Stomach (tissue), 9 donors: ENCODE results near the gene KSR2. TPM values are rescaled to one million over a fixed set of nuclear protein-coding genes. Genes with fewer than 3 reads are reported as not detected.

ENCODE experiments used
- DNase-seq, 2 donors: peaks; one replicate each; pipeline versions ENCODE4 v3.0.0 to v3.0.0-alpha.2; 2013 to 2019
- H3K27ac ChIP-seq, 5 donors: fragments of 200-600 bp in 4 of 5; sonication (generic) in 4 of 5; one replicate each; pipeline ENCODE4 v1.5.1; 2013 to 2019; ENCODE audit warnings: mild to moderate bottlenecking in 1 of 5, moderate library complexity in 1 of 5
- H3K27me3 ChIP-seq, 3 donors: fragments of 200-600 bp; sonication (generic); one replicate each; pipeline ENCODE4 v1.5.1; 2017 to 2019; ENCODE audit warnings: mixed run types in 1 of 3
- H3K36me3 ChIP-seq, 4 donors: fragments of 200-600 bp; sonication (generic); 1 replicate in 3 of 4; 2 replicates in 1 of 4; pipeline ENCODE4 v1.5.1; 2016 to 2019
- H3K4me1 ChIP-seq, 4 donors: fragments of 200-600 bp; sonication (generic); one replicate each; pipeline ENCODE4 v1.5.1; 2016 to 2019
- H3K4me3 ChIP-seq, 4 donors: fragments of 200-600 bp; sonication (generic) in 3 of 4; one replicate each; pipeline ENCODE4 v1.5.1; 2016 to 2019; ENCODE audit warnings: mild to moderate bottlenecking in 1 of 4
- H3K9me3 ChIP-seq, 4 donors: fragments of 200-600 bp; sonication (generic); one replicate each; pipeline ENCODE4 v1.5.1; 2016 to 2019
- CTCF ChIP-seq, 7 experiments: fragments of 450-650 bp in 4 of 7; fragments of 200-600 bp in 3 of 7; sonication (generic) in 3 of 7; IDR thresholded peaks; one replicate each; pipeline ENCODE4 v1.5.1; 2016 to 2019; ENCODE audit warnings: antibody characterized with exemption in 7 of 7, control low read depth in 2 of 7, mild to moderate bottlenecking in 1 of 7
- EP300 ChIP-seq: sonication (generic); formaldehyde crosslinking; IDR thresholded peaks from one replicate; pipeline ENCODE4 v1.6.1; 2017; ENCODE audit warnings: antibody characterized with exemption
- POLR2A ChIP-seq, 4 donors: fragments of 450-650 bp; IDR thresholded peaks; one replicate each; pipeline ENCODE4 v1.6.1; 2016; ENCODE audit warnings: antibody characterized with exemption in 4 of 4, control low read depth in 2 of 4, mild to moderate bottlenecking in 1 of 4, moderate library complexity in 1 of 4
- POLR2AphosphoS5 ChIP-seq, 3 donors: sonication (generic); formaldehyde crosslinking; IDR thresholded peaks; one replicate each; pipeline ENCODE4 v1.6.1; 2016; ENCODE audit warnings: antibody characterized with exemption in 3 of 3
- WGBS, 5 donors: extraction: QIAGEN DNeasy Blood & Tissue Kit in 3 of 5; methylation state at CpG; one replicate each; pipeline versions ENCODE4 v1.1.5 to v1.1.7; 2013 to 2018; 5-methylcytosine and 5-hydroxymethylcytosine counted together
- intact Hi-C: fragments of 100-400 bp; cut with DNase I; formaldehyde crosslinking; loops from one replicate; pipeline ENCODE4 v1.15.1; 2023; ENCODE audit warnings: low total_unique reads
- polyA plus RNA-seq, 3 donors: library from polyadenylated mRNA; stranded (reverse); fragments of 200-250 nt; gene quantifications; one replicate each; pipeline ENCODE4 v1.2.3, GENCODE V29; 2013
- total RNA-seq, 5 donors: library from RNA; depleted of rRNA; stranded (reverse); fragments of >200 nt; gene quantifications; one replicate each; pipeline versions ENCODE4 v1.1.0 to v1.2.3, GENCODE V29; 2014 to 2016
- donor health status: healthy with polysubstance abuse.
- donor health status: Bipolar disorder and iron deficiency.
- donor health status: healthy.

The KSR2 gene
- total and polyA plus RNA-seq, 8 donors: 0.03 to 1.4 (median 0.26) TPM; not detected in 2

GRCh38 chr12:117986705-117987469, 18.1 kb upstream of the KSR2 start:
- Histone ChIP-seq H3K4me1 (no peaks in the 10 kb centered on the region), H3K9me3 (no peaks in the 10 kb centered on the region), H3K27ac (no peak overlapping the region), H3K4me3 (no peak overlapping the region), H3K36me3 (no peaks in the 10 kb centered on the region), H3K27me3 (peaks cover 0 to 15% (median 0%) of the 10 kb centered on the region in 3 donors)
- intact Hi-C loops: no loop called here
- TF ChIP-seq EP300: no peak
- TF ChIP-seq POLR2AphosphoS5 (IDR thresholded peaks at IDR 0.05): no peak
- TF ChIP-seq CTCF (IDR thresholded peaks at IDR 0.05): no peak
- no peak for TF ChIP-seq POLR2A (IDR thresholded peaks at IDR 0.05)
- no peak for DNase-seq
- WGBS, 5 donors: 77 to 82% (median 79%) methylated on average over 4 of the region's 4 CpGs

GRCh38 chr12:117985182-117985581, 16.4 kb upstream of the KSR2 start:
- intact Hi-C loops: no loop called here

GRCh38 chr12:117981267-117981666, 12.5 kb upstream of the KSR2 start:
- intact Hi-C loops: no loop called here
- Histone ChIP-seq H3K27me3 (peaks cover 0 to 15% (median 0%) of the 10 kb centered on the region in 3 donors), H3K9me3 (no peaks in the 10 kb centered on the region), H3K4me3 (no peak overlapping the region), H3K27ac (no peak overlapping the region), H3K4me1 (no peaks in the 10 kb centered on the region), H3K36me3 (no peaks in the 10 kb centered on the region)
- DNase-seq: no peak
- TF ChIP-seq POLR2A (IDR thresholded peaks at IDR 0.05) (no peak), POLR2AphosphoS5 (IDR thresholded peaks at IDR 0.05) (no peak), CTCF (IDR thresholded peaks at IDR 0.05) (no peak), EP300 (no peak)
- WGBS, 5 donors: 68 to 81% (median 76%) methylated on average over 5 of the region's 5 CpGs

More at GRCh38 chr12:117985182-117985581, 16.4 kb upstream of the KSR2 start:
- Histone ChIP-seq H3K27ac (no peak overlapping the region), H3K27me3 (peaks cover 0 to 15% (median 0%) of the 10 kb centered on the region in 3 donors), H3K9me3 (no peaks in the 10 kb centered on the region), H3K4me3 (no peak overlapping the region), H3K36me3 (no peaks in the 10 kb centered on the region), H3K4me1 (no peaks in the 10 kb centered on the region)
- 75 to 87% (median 81%) methylated on average over 2 of the region's 2 CpGs for WGBS, 5 donors
- DNase-seq: no peak
- no peak for TF ChIP-seq POLR2AphosphoS5 (IDR thresholded peaks at IDR 0.05)
- no peak for TF ChIP-seq CTCF (IDR thresholded peaks at IDR 0.05)
- no peak for TF ChIP-seq POLR2A (IDR thresholded peaks at IDR 0.05)
- TF ChIP-seq EP300: no peak

GRCh38 chr12:117980616-117981015, 11.8 kb upstream of the KSR2 start:
- DNase-seq: no peak
- no peak overlapping the region for H3K27ac ChIP-seq
- no peaks in the 10 kb centered on the region for H3K36me3 ChIP-seq
- peaks cover 0 to 9% (median 0%) of the 10 kb centered on the region in 3 donors for H3K27me3 ChIP-seq
- no peak overlapping the region for H3K4me3 ChIP-seq
- no peaks in the 10 kb centered on the region for H3K9me3 ChIP-seq
- intact Hi-C loops: no loop called here
- TF ChIP-seq EP300 (no peak), POLR2A (IDR thresholded peaks at IDR 0.05) (no peak), POLR2AphosphoS5 (IDR thresholded peaks at IDR 0.05) (no peak), CTCF (IDR thresholded peaks at IDR 0.05) (no peak)
- H3K4me1 ChIP-seq: no peaks in the 10 kb centered on the region
- WGBS, 5 donors: 82 to 89% (median 85%) methylated on average over 4 of the region's 4 CpGs
